ENCODE data around the gene PDLIM7. TPM values are rescaled to one million over a fixed set of nuclear protein-coding genes. Genes with fewer than 3 reads are reported as not detected.

PDLIM7 gene
- total RNA-seq, 1 experiment from 2014 or later: 127 TPM

- no peak for DNase-seq (ENCODE audit: low spot score)
These were observed 53.0 kb downstream of the PDLIM7 start for GRCh38 chr5:177444106-177445051.

DNA sequence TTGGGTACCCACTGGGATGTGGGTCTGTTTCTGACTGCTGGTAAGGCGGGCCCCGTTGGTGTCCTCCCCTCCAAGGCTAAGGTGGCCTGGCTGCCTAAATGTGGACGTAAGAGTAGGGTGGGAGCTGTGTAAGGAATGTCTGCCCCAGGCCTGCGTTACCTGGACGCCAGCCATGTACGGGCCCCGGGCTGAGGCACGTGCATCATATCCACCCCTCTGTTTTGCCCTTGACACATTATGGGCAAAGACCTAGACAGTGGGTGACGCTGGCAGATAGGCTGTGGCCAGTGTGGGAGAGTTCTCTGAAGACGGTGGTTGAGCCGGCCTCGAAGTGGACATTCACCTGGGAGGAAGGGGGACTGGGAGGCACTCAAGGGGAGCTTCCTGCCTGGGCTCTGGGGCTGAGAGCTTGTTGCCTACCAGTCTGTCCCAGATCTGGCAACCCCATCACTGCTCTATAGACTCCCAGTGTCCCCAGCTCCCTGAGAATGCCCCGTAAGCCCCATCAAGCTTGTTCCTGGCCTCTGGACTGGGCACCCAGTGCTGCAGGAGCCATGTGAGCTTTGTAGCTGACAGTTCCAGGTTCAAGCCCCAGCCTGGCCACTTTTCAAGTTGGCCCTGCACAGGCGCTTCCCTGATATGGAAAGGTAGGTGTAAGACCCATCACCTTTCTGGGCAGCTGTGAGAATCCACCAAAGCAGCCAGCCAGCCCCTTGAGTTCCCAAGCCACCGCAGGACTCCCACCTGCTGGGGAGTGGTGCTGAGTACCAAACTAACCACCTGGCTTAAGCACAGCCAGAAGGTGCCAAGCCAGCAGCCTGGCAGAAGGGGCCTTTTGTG, 54.0 kb downstream of the PDLIM7 start:
- DNase-seq (ENCODE audit: low spot score): no peak

GRCh38 chr5:177442066-177442826, 55.2 kb downstream of the PDLIM7 start:
- no peak for DNase-seq (ENCODE audit: low spot score)

DNA sequence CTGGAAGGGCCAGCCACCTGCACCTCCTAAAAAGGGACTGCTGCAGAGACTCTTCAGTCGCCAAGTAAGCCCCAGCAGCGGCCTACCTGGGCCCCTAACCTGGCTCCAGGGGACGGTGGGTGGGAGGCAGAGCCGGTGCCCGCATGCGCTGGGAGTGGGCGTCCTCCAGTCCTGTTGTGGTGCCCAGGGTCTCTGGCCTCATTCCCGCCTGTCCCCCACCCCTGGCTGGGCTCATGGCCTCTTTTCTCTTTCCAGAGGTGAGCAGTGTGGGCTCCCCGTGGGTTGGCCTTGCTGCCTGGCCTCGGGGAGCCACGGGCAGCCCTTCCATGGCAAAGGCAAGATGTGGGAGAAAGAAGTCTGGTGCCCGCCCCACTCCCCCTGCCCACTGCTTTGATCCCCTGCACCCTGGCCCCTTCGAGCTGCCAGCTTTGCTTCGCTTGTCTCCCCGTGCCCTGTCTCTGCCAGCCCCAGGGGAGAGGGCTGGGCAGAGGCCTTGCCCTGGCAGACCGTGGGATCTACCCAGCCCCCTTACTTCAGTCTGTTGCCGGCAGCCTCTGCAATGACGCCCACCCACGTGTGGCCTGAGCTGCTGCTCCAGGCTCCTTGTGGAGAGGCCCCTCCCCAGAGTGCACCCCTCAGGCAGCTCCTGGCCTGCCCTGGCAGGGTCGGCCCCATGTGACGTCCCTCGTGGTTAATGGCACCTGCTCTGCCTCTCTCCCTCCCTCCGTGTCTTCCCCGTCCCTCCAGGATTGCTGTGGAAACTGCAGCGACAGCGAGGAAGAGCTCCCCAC, 56.2 kb downstream of the PDLIM7 start:
- DNase-seq (ENCODE audit: low spot score): no peak

- no peak for DNase-seq (ENCODE audit: low spot score)
These were observed 57.0 kb downstream of the PDLIM7 start for GRCh38 chr5:177440211-177440989.

GRCh38 chr5:177439518-177440053, 57.8 kb downstream of the PDLIM7 start:
- DNase-seq (ENCODE audit: low spot score): no peak

DNA sequence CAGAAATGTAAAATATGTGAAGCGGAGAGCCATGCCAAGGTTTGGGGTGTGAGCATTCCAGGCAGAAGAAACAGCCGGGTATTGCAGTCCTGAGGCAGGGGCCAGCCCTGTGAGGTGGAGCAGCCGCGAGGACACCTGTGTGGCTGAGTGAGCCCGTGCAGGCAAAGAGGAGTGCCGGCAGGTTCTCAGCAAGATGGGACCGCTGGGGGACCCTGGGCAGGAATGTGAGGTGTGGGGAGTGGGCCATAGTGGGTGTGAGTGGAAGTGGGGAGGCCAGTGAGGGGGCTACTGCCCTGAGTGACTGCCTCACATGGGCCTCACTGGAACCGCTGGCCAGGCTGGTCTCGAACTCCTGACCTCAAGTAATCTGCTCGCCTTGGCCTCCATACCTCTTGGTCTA, 58.9 kb downstream of the PDLIM7 start:
- DNase-seq (ENCODE audit: low spot score): no peak

GRCh38 chr5:177437623-177438022, 59.8 kb downstream of the PDLIM7 start:
- DNase-seq (ENCODE audit: low spot score): no peak

DNA sequence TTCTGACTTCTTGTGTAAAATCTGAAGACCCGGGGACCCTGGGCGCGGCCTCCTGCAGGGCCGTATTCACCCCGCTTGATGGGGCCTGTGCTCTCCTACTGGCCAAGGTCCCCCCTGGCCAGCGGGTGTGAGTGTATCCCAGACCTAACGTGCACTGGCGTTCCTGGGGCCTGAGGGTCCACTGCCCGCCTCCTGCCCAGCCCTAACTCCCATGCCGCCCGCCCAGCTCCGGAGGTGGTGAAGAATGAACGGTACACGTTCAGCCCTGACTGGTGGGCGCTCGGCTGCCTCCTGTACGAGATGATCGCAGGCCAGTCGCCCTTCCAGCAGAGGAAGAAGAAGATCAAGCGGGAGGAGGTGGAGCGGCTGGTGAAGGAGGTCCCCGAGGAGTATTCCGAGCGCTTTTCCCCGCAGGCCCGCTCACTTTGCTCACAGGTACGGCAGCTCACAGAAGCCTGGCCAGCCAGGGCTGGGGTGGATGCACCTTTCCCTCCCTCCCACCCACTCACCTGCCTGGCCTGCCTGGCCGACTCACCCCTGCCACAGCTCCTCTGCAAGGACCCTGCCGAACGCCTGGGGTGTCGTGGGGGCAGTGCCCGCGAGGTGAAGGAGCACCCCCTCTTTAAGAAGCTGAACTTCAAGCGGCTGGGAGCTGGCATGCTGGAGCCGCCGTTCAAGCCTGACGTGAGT, 61.4 kb downstream of the PDLIM7 start:
- no peak for DNase-seq (ENCODE audit: low spot score)

DNA sequence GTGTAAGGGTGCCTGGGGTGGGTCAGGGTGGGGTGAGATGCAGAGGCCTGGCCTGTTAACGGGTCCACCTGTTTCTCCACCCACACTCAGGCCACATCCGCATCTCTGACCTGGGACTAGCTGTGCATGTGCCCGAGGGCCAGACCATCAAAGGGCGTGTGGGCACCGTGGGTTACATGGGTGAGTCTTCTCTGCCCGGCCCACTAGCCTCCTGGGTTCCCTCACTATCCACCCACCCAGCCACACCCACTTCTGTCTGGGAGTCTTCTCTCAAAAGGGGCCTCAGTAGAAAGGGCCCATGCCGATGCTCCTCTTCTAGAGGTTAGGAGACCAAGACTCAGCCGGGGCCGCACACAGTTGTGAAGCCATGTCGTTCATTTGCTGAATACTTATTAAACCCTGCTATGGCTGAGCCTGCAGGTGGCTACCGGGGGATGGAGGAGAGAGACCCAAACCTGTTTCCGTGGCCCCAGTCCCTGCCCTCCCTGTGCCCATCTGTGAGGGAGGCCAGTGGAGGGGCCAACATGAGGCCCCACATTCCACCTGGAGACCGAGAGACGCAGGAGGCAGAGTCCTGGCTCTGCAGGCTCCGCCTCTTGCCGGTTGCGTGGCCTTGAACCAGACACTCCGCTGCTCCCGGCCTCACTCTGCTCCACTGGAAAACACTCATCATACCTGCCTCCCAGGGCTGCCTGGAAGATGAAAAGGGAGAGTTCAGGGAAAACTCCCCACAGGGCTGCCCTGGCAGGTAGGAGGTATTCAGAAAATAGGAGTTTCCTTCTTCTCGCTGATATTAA, 62.3 kb downstream of the PDLIM7 start:
- DNase-seq (ENCODE audit: low spot score): no peak

DNA sequence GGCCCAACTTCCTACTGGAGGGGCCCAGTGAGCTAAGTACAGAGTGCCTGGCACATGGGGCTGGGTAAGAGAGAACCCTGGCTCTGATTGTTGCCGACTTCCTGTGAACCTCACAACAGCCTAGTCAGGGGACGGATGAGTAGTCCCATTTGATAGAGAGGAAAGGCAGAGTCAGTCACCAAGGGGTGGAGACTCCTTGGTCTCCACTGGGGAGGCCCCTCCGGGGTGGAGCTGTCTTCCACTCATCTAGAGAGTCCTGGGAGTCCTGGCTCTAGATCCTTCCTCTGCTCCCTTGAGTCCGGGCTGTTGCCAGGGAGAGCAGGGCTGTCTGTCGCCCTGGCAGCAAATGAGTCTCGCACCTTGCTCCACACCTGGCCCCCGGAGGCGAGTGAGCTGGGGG, 63.0 kb downstream of the PDLIM7 start:
- no peak for DNase-seq (ENCODE audit: low spot score)

DNA sequence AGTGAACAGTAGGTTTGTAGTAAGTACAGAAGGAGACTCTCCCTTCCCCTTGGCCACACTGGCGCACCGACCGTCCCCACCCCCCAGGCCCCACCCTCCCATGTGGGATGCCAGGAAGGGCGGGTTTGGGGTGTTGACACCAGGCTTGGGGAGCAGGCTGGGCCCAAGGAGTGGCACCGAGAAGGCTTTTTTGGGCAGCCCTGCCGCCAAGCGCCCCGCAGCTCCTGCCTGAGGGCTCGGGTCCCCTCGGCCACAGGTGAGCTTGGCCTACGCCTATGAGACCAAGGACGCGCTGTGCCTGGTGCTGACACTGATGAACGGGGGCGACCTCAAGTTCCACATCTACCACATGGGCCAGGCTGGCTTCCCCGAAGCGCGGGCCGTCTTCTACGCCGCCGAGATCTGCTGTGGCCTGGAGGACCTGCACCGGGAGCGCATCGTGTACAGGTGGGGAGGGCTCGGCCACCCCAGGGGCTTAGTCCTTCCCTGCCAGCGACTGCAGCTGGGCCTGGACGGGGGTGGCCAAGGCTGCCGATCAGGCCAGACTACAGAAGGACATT, 63.7 kb downstream of the PDLIM7 start:
- DNase-seq (ENCODE audit: low spot score): no peak

Other genes starting within 250 kb of the PDLIM7 start
- 22.5 and 28.1 TPM in 2 replicates for gene RAB24, start 193.9 kb downstream of the PDLIM7 start, total RNA-seq (2014; rRNA removed; shearing (Covaris generic))
- gene PRELID1, start 193.8 kb downstream of the PDLIM7 start, total RNA-seq (2014; rRNA removed; shearing (Covaris generic)): 487 and 500 TPM in 2 replicates
- gene MXD3, start 185.7 kb downstream of the PDLIM7 start, total RNA-seq (2014; rRNA removed; shearing (Covaris generic)): 34.7 and 74.3 TPM in 2 replicates
- gene LMAN2, start 145.9 kb downstream of the PDLIM7 start, total RNA-seq (2014; rRNA removed; shearing (Covaris generic)): 745 and 800 TPM in 2 replicates
- gene RGS14, start 139.7 kb downstream of the PDLIM7 start, total RNA-seq (2014; rRNA removed; shearing (Covaris generic)): 26.2 and 28.1 TPM in 2 replicates
- not detected in 2 replicates for gene SLC34A1, start 113.2 kb downstream of the PDLIM7 start, total RNA-seq (2014; rRNA removed; shearing (Covaris generic))
- not detected in 2 replicates for gene PFN3, start 96.9 kb downstream of the PDLIM7 start, total RNA-seq (2014; rRNA removed; shearing (Covaris generic))
- 5.8 and 7.3 TPM in 2 replicates for gene F12, start 88.0 kb downstream of the PDLIM7 start, total RNA-seq (2014; rRNA removed; shearing (Covaris generic))
- 37.7 and 51.9 TPM in 2 replicates for gene GRK6, start 70.9 kb downstream of the PDLIM7 start, total RNA-seq (2014; rRNA removed; shearing (Covaris generic))
- 28.6 and 33.7 TPM in 2 replicates for gene PRR7, start 50.8 kb downstream of the PDLIM7 start, total RNA-seq (2014; rRNA removed; shearing (Covaris generic))
- gene DBN1, start 24.0 kb downstream of the PDLIM7 start, total RNA-seq (2014; rRNA removed; shearing (Covaris generic)): 140 and 153 TPM in 2 replicates
- gene DOK3, start 12.2 kb upstream of the PDLIM7 start, total RNA-seq (2014; rRNA removed; shearing (Covaris generic)): 0.08 and 1.1 TPM in 2 replicates
- 106 and 122 TPM in 2 replicates for gene DDX41, start 19.4 kb upstream of the PDLIM7 start, total RNA-seq (2014; rRNA removed; shearing (Covaris generic))
- 7.5 and 14.5 TPM in 2 replicates for gene FAM193B, start 57.0 kb upstream of the PDLIM7 start, total RNA-seq (2014; rRNA removed; shearing (Covaris generic))
- gene TMED9, start 94.6 kb upstream of the PDLIM7 start, total RNA-seq (2014; rRNA removed; shearing (Covaris generic)): 151 and 191 TPM in 2 replicates
- 35.6 and 40.4 TPM in 2 replicates for gene B4GALT7, start 102.5 kb upstream of the PDLIM7 start, total RNA-seq (2014; rRNA removed; shearing (Covaris generic))

Measured in H4 (cell line).